Measurements from ENCODE around the gene RNF169.

Gene RNF169

GRCh38 chr11:74778581-74778980 lies 29.9 kb downstream of the RNF169 start:
- no peak for TF ChIP-seq JUND (IDR thresholded peaks at IDR 0.05; ENCODE audit: low read depth)
- in situ Hi-C loops (cut with HindIII; ENCODE audit: low pct_unique_long_range_greater_than_20kb, low sequenced_read_pairs): no loop called here
- DNase-seq (ENCODE audit: low read depth in 1 of 2, low spot score in 1 of 2): no peak

- in situ Hi-C loops (cut with HindIII; ENCODE audit: low pct_unique_long_range_greater_than_20kb, low sequenced_read_pairs): no loop called here
- DNase-seq (ENCODE audit: low read depth in 1 of 2, low spot score in 1 of 2): no peak
- no peak for TF ChIP-seq JUND (IDR thresholded peaks at IDR 0.05; ENCODE audit: low read depth)
Observed at GRCh38 chr11:74780248-74781005, 31.8 kb downstream of the RNF169 start.

- in situ Hi-C loops (cut with HindIII; ENCODE audit: low pct_unique_long_range_greater_than_20kb, low sequenced_read_pairs): no loop called here
- no peak for TF ChIP-seq JUND (IDR thresholded peaks at IDR 0.05; ENCODE audit: low read depth)
- no peak for DNase-seq (ENCODE audit: low read depth in 1 of 2, low spot score in 1 of 2)
Observed at GRCh38 chr11:74783241-74783871, 34.7 kb downstream of the RNF169 start.

- no peak for TF ChIP-seq JUND (IDR thresholded peaks at IDR 0.05; ENCODE audit: low read depth)
- DNase-seq (ENCODE audit: low read depth in 1 of 2, low spot score in 1 of 2): no peak
- in situ Hi-C loops (cut with HindIII; ENCODE audit: low pct_unique_long_range_greater_than_20kb, low sequenced_read_pairs): no loop called here
Observed at GRCh38 chr11:74784234-74784633, 35.6 kb downstream of the RNF169 start.

- DNase-seq (ENCODE audit: low read depth in 1 of 2, low spot score in 1 of 2): no peak
- in situ Hi-C loops (cut with HindIII; ENCODE audit: low pct_unique_long_range_greater_than_20kb, low sequenced_read_pairs): no loop called here
- TF ChIP-seq JUND (IDR thresholded peaks at IDR 0.05; ENCODE audit: low read depth): no peak
Observed at GRCh38 chr11:74784726-74785125, 36.1 kb downstream of the RNF169 start.

GRCh38 chr11:74786574-74786973 lies 37.9 kb downstream of the RNF169 start:
- no peak for TF ChIP-seq JUND (IDR thresholded peaks at IDR 0.05; ENCODE audit: low read depth)
- peak in 1 of 2 experiments; percentile 34 for DNase-seq (ENCODE audit: low read depth in 1 of 2, low spot score in 1 of 2)
- in situ Hi-C loops (cut with HindIII; ENCODE audit: low pct_unique_long_range_greater_than_20kb, low sequenced_read_pairs): no loop called here

GRCh38 chr11:74791333-74792100 lies 42.9 kb downstream of the RNF169 start:
- no peak for DNase-seq (ENCODE audit: low read depth in 1 of 2, low spot score in 1 of 2)
- in situ Hi-C loops (cut with HindIII; ENCODE audit: low pct_unique_long_range_greater_than_20kb, low sequenced_read_pairs): no loop called here
- TF ChIP-seq JUND (IDR thresholded peaks at IDR 0.05; ENCODE audit: low read depth): no peak

- in situ Hi-C loops (cut with HindIII; ENCODE audit: low pct_unique_long_range_greater_than_20kb, low sequenced_read_pairs): no loop called here
- TF ChIP-seq JUND (IDR thresholded peaks at IDR 0.05; ENCODE audit: low read depth): no peak
- DNase-seq (ENCODE audit: low read depth in 1 of 2, low spot score in 1 of 2): peak in 1 of 2 experiments; percentile 32
Observed at GRCh38 chr11:74806267-74806666, 57.6 kb downstream of the RNF169 start.

- in situ Hi-C loops (cut with HindIII; ENCODE audit: low pct_unique_long_range_greater_than_20kb, low sequenced_read_pairs): no loop called here
- no peak for DNase-seq (ENCODE audit: low read depth in 1 of 2, low spot score in 1 of 2)
- no peak for TF ChIP-seq JUND (IDR thresholded peaks at IDR 0.05; ENCODE audit: low read depth)
Observed at GRCh38 chr11:74809801-74810200, 61.2 kb downstream of the RNF169 start.

GRCh38 chr11:74815966-74816365 lies 67.3 kb downstream of the RNF169 start:
- in situ Hi-C loops (cut with HindIII; ENCODE audit: low pct_unique_long_range_greater_than_20kb, low sequenced_read_pairs): no loop called here
- TF ChIP-seq JUND (IDR thresholded peaks at IDR 0.05; ENCODE audit: low read depth): no peak
- DNase-seq (ENCODE audit: low read depth in 1 of 2, low spot score in 1 of 2): no peak

GRCh38 chr11:74816664-74817063 lies 68.0 kb downstream of the RNF169 start:
- no peak for TF ChIP-seq JUND (IDR thresholded peaks at IDR 0.05; ENCODE audit: low read depth)
- in situ Hi-C loops (cut with HindIII; ENCODE audit: low pct_unique_long_range_greater_than_20kb, low sequenced_read_pairs): no loop called here

GRCh38 chr11:74818283-74818946 lies 69.8 kb downstream of the RNF169 start:
- no peak for DNase-seq (ENCODE audit: low read depth in 1 of 2, low spot score in 1 of 2)
- in situ Hi-C loops (cut with HindIII; ENCODE audit: low pct_unique_long_range_greater_than_20kb, low sequenced_read_pairs): no loop called here
- no peak for TF ChIP-seq JUND (IDR thresholded peaks at IDR 0.05; ENCODE audit: low read depth)

More at GRCh38 chr11:74816664-74817063, 68.0 kb downstream of the RNF169 start:
- no peak for DNase-seq (ENCODE audit: low read depth in 1 of 2, low spot score in 1 of 2)
